Measurements from ENCODE around the gene FAM25A.

FAM25A gene

GRCh38 chr10:87064651-87065050 is 44.6 kb downstream of the FAM25A start:
- DNase-seq (ENCODE audit: low spot score), result no peak

GRCh38 chr10:87066178-87066577 is 46.1 kb downstream of the FAM25A start:
- DNase-seq (ENCODE audit: low spot score), result no peak

DNA sequence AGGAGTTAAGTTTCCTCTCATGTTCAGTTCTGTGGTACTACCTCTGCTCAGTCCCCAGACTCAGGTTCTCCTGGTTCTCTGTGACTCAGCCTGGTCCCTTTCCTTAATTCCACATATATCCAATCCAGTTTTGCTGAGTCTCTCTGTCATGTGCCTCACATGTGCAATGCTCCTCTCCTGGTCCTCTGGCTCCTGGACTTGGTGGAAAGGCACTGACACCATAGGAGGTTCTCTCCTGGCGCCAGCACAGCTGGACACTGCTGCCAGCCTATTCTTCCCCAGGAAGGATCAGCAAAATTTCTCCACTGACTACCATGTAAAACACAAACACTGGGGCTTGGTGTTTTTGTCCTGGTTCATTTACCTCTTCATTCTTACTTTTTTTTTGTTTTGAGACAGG is 46.8 kb downstream of the FAM25A start:
- no peak for DNase-seq (ENCODE audit: low spot score)

DNA sequence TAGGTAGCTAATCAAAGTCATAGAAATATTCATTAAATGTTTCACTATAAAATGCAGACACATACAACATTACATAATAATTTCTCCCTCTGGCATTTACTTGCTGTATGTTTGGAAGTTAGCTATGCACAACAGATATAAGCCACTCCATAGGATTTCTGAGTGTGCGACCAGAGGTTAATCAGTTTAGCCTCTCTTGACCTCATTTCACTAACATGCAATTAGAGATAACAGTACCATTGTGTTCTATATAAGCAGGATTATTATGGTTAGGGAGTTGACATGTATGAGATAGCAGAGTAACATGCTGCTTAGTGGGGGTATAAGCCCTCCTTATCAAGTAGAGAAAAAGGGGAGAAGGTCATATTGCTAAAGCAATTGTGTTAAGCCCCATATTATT is 48.2 kb downstream of the FAM25A start:
- DNase-seq (ENCODE audit: low spot score), result no peak

DNA sequence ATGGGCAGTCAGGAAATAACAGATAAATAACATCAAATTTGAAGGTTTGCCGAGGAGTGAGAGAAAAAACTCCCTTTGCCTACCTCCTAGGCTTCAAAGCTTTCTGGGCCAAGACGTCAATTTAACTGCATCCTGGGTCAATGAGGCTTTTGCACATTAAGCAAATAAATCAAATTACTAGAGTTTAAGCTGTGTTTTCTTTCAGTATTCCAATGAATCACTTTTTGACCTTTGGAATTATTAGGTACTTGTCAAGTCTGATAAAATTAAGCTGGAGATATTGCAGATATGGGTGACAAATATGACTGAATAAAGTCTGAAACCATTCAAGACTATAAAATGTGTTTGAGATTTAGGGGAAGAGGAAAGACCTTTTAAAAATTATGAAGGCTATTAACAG is 52.4 kb downstream of the FAM25A start:
- DNase-seq (ENCODE audit: low spot score), result no peak
